Panc1 (cell line): ENCODE data around the gene SERPINE2. TPM values are rescaled to one million over a fixed set of nuclear protein-coding genes. Genes with fewer than 3 reads are reported as not detected.

Experiments
- ATAC-seq: fragments of 200-7000 bp; cut with Tn5 transposase; 2 replicates; pipeline ENCODE4 v1.9.1; 2020; ENCODE audit warnings: mild to moderate bottlenecking, moderate library complexity
- BruUV-seq: library from RNA; stranded (reverse); fragments of 400-500 nt; replicated peaks from 2 replicates; lab custom pipeline; 2021; lab: Mats Ljungman, UMichigan
- CTCF ChIA-PET: fragments of 300-600 bp; sonication (Branson Sonifier 250); formaldehyde crosslinking; loops from one replicate; lab custom pipeline; 2022; ENCODE audit warnings: antibody characterized with exemption; lab: Charles Lee
- POLR2A ChIA-PET: fragments of 300-600 bp; sonication (Branson Sonifier 250); formaldehyde crosslinking; loops from one replicate; lab custom pipeline; 2022; ENCODE audit warnings: antibody characterized with exemption; lab: Charles Lee
- DNase-seq: peaks from one replicate; pipeline ENCODE4 v3.0.0-alpha.2; 2010; ENCODE audit warnings: low read depth, low spot score
- H3K27ac ChIP-seq: 2 replicates; pipeline ENCODE4 v1.5.1; 2011; ENCODE audit warnings: mild to moderate bottlenecking, low read length, inconsistent platforms
- H3K27me3 ChIP-seq: fragments of 200-500 bp; sonication (Bioruptor generic); 2 replicates; pipeline ENCODE4 v1.6.0; 2014; ENCODE audit warnings: low read length, inconsistent platforms; ENCODE audit not compliant: control insufficient read depth, insufficient read depth
- H3K36me3 ChIP-seq: fragments of 200-500 bp; sonication (Bioruptor generic); 2 replicates; pipeline ENCODE4 v1.5.1; 2014; ENCODE audit warnings: inconsistent platforms, mild to moderate bottlenecking, low read length, moderate library complexity; ENCODE audit not compliant: control insufficient read depth, insufficient read depth
- H3K4me1 ChIP-seq: 2 replicates; pipeline ENCODE4 v1.5.1; 2011; ENCODE audit warnings: inconsistent platforms, mild to moderate bottlenecking, low read length, moderate library complexity; ENCODE audit not compliant: control insufficient read depth, insufficient read depth
- H3K4me3 ChIP-seq, 2 experiments: 2 replicates each; pipeline ENCODE4 v1.5.1; 2011 to 2012; ENCODE audit warnings: low read depth in 2 of 2, low read length in 2 of 2, mild to moderate bottlenecking in 2 of 2, inconsistent platforms in 1 of 2, moderate library complexity in 1 of 2
- H3K9me3 ChIP-seq: fragments of 200-500 bp; sonication (Bioruptor generic); 2 replicates; pipeline ENCODE4 v1.5.1; 2014; ENCODE audit warnings: low read depth, mild to moderate bottlenecking, inconsistent platforms, low read length, moderate library complexity; ENCODE audit not compliant: control insufficient read depth, insufficient read depth
- POLR2AphosphoS5 ChIP-seq: IDR thresholded peaks from 2 replicates; pipeline ENCODE4 v1.6.1; 2012; ENCODE audit warnings: mild to moderate bottlenecking, low read depth, low read length, moderate library complexity
- REST ChIP-seq, 2 experiments: IDR thresholded peaks; 2 replicates each; pipeline ENCODE4 v1.6.1; 2011 to 2012; ENCODE audit warnings: low read depth in 2 of 2, control low read depth in 1 of 2, low read length in 1 of 2, mild to moderate bottlenecking in 1 of 2, moderate library complexity in 1 of 2; ENCODE audit not compliant: insufficient read depth in 1 of 2
- SIN3A ChIP-seq: IDR thresholded peaks from 2 replicates; pipeline ENCODE4 v1.6.1; 2012; ENCODE audit warnings: low read depth, mild to moderate bottlenecking, low read length, moderate library complexity, borderline replicate concordance; ENCODE audit not compliant: insufficient read depth
- TCF7L2 ChIP-seq: IDR thresholded peaks from 2 replicates; pipeline ENCODE4 v1.6.1; 2011; ENCODE audit warnings: mild to moderate bottlenecking, low read depth, low read length, inconsistent platforms
- in situ Hi-C: cut with HindIII; loops from 2 replicates; pipeline ENCODE4 v1.10.0; 2016; ENCODE audit warnings: low sequenced_read_pairs, low pct_unique_long_range_greater_than_20kb
- intact Hi-C: fragments of 100-400 bp; cut with micrococcal nuclease; formaldehyde crosslinking; loops from one replicate; pipeline ENCODE4 v1.10.0; 2022; ENCODE audit not compliant: unreplicated experiment
- total RNA-seq: library from RNA; stranded (reverse); gene quantifications from one replicate; pipeline ENCODE4 v1.2.1, GENCODE V29; 2021; ENCODE audit not compliant: unreplicated experiment
- TF ChIP-seq, protein P1 (sequence below): fragments of 450-650 bp; IDR thresholded peaks from 2 replicates; pipeline ENCODE4 v1.5.1; 2017; ENCODE audit warnings: mild to moderate bottlenecking

Gene SERPINE2
- total RNA-seq, 1 experiment from 2014 or later: 3.1 TPM

DNA sequence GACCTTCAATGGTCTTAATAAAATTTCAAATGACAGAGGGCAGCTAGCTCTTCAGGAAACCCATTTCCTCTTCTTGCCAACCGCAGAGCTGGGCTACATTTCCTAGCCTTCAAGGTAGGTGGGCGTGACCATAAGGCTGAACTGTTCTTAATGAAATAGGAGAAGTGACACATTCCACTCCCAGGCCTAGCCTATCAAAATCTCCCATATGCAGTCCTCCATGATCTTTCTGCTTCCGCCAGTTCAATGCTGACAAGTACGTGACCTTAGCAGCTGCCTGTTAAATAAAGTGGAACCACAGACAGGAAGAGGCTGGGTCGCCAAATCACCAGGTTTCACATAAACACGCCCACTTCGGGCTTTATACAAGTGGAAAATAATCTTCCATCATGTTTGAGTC, 13.2 kb downstream of the SERPINE2 start:
- in situ Hi-C loops (no loop called here), intact Hi-C loops (no loop called here)
- Histone ChIP-seq H3K27me3 (peaks cover 5% of the 10 kb centered on the region; the same call in 1 of the 2 replicates), H3K4me3 (no peak overlapping the region), H3K27ac (no peak overlapping the region), H3K36me3 (no peaks in the 10 kb centered on the region), H3K9me3 (no peaks in the 10 kb centered on the region), H3K4me1 (no peaks in the 10 kb centered on the region)
- DNase-seq: no peak
- ATAC-seq: no peak
- ChIA-PET POLR2A (no interaction called here), CTCF (no interaction called here)
- TF ChIP-seq POLR2AphosphoS5: no peak
- TF ChIP-seq SIN3A: no peak
- no peak for TF ChIP-seq TCF7L2
- no peak for TF ChIP-seq REST (IDR thresholded peaks at IDR 0.05; ENCODE audit: insufficient read depth in 1 of 2, low read depth in 2 of 2, low read length in 1 of 2)
- no TSS peak for BruUV-seq

- no peak for ATAC-seq
- CTCF ChIA-PET: no interaction called here
Observed at GRCh38 chr2:224024270-224024669, 14.8 kb downstream of the SERPINE2 start.

More at GRCh38 chr2:224024270-224024669, 14.8 kb downstream of the SERPINE2 start:
- no peak overlapping the region for H3K4me3 ChIP-seq
- no peaks in the 10 kb centered on the region for H3K36me3 ChIP-seq
- in situ Hi-C loops (no loop called here), intact Hi-C loops (no loop called here)
- H3K4me1 ChIP-seq: no peaks in the 10 kb centered on the region
- H3K9me3 ChIP-seq: no peaks in the 10 kb centered on the region
- no TSS peak for BruUV-seq
- no peak for DNase-seq
- POLR2A ChIA-PET: no interaction called here
- H3K27ac ChIP-seq: no peak overlapping the region
- H3K27me3 ChIP-seq: peaks cover 5% of the 10 kb centered on the region; the same call in 1 of the 2 replicates
- TF ChIP-seq SIN3A: no peak
- no peak for TF ChIP-seq REST (IDR thresholded peaks at IDR 0.05; ENCODE audit: insufficient read depth in 1 of 2, low read depth in 2 of 2, low read length in 1 of 2)
- no peak for TF ChIP-seq POLR2AphosphoS5
- TF ChIP-seq, protein P1, sequence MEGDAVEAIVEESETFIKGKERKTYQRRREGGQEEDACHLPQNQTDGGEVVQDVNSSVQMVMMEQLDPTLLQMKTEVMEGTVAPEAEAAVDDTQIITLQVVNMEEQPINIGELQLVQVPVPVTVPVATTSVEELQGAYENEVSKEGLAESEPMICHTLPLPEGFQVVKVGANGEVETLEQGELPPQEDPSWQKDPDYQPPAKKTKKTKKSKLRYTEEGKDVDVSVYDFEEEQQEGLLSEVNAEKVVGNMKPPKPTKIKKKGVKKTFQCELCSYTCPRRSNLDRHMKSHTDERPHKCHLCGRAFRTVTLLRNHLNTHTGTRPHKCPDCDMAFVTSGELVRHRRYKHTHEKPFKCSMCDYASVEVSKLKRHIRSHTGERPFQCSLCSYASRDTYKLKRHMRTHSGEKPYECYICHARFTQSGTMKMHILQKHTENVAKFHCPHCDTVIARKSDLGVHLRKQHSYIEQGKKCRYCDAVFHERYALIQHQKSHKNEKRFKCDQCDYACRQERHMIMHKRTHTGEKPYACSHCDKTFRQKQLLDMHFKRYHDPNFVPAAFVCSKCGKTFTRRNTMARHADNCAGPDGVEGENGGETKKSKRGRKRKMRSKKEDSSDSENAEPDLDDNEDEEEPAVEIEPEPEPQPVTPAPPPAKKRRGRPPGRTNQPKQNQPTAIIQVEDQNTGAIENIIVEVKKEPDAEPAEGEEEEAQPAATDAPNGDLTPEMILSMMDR: no peak
- TF ChIP-seq TCF7L2: no peak
